ENCODE measurements around the gene UBQLN1. TPM values are rescaled to one million over a fixed set of nuclear protein-coding genes. Genes with fewer than 3 reads are reported as not detected.

Gene UBQLN1
- polyA plus RNA-seq, 1 experiment = 124 TPM

DNA sequence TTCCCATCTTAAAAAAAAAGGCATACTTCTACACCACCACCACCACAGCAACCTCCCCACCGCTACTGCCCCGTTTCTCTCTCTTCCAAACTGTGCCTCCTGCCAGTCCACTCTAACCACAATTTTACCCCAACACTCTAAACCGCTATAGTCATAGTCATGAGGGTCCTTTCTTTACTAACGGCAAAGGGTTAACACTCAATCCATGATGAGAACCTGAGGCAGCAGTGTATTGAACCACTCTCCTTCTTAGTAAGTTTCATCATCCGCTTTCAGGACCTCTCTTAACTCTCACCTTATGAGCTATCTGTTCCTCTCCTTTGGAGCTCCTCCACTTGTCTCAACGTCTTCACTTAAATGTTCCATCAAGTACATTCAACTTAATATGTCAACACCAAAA, 50.8 kb downstream of the UBQLN1 start:
- Histone ChIP-seq H3K27me3 (ENCODE audit: control insufficient read depth, insufficient read depth, low read length) (no peaks in the 10 kb centered on the region), H3K27ac (ENCODE audit: low read depth, low read length) (no peak overlapping the region), H3K9me3 (ENCODE audit: control insufficient read depth, insufficient read depth, low read length) (no peaks in the 10 kb centered on the region), H3K4me3 (ENCODE audit: low read depth, low read length) (no peak overlapping the region)
- no peak for DNase-seq (ENCODE audit: low read depth, low spot score)
- ChIA-PET POLR2A (no interaction called here), CTCF (no interaction called here)
- TF ChIP-seq, protein P1, sequence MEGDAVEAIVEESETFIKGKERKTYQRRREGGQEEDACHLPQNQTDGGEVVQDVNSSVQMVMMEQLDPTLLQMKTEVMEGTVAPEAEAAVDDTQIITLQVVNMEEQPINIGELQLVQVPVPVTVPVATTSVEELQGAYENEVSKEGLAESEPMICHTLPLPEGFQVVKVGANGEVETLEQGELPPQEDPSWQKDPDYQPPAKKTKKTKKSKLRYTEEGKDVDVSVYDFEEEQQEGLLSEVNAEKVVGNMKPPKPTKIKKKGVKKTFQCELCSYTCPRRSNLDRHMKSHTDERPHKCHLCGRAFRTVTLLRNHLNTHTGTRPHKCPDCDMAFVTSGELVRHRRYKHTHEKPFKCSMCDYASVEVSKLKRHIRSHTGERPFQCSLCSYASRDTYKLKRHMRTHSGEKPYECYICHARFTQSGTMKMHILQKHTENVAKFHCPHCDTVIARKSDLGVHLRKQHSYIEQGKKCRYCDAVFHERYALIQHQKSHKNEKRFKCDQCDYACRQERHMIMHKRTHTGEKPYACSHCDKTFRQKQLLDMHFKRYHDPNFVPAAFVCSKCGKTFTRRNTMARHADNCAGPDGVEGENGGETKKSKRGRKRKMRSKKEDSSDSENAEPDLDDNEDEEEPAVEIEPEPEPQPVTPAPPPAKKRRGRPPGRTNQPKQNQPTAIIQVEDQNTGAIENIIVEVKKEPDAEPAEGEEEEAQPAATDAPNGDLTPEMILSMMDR (IDR thresholded peaks at IDR 0.05; ENCODE audit: low read depth, low read length) = no peak

DNA sequence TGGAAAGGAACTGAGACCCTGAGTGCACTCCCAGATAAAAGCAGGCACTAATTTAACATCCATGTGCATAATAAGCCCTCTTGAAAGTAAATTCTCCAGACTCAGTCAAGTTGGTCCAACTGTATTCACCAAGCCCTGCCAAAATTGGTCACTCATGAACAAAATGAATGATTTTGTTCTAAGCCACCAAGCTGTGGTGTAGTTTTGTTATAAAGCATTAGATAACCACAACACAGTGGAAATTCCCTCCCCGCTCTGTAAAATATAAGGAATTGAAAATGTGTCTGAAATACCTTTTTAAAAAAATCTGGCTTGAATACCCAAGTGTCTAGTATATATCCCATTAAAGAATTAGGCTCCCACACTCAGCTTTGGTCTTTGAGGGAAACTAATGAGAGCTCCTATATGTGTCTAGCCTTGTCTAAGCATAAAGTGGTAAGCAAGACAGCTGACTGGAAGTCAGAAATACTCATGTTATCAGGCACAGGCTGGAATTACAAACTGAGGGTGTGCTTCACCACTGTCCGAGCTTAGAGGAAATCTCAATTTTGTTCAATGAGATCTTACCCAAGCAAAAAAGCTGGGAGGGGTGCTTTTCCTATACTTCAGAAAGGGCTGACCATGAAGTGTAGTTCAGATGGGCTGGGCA, 51.6 kb downstream of the UBQLN1 start:
- CTCF ChIA-PET = no interaction called here

DNA sequence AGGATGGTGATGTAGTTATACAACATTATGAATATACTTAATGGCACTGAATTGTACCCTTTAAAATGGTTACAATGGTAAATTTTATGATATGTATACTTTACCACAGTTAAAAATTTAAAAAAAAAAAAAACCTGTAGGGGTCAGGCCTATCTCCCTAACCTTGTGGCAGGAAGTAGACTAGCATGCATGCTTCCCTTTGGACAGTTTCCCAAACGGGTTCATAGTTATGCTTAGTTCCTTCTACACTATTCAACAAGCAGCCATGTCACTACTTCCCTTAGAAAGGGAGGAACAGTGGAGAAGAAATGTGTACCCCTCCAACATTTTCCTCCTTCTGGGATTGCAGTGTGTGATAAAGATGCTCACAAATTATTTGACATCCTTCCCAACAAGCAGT, 52.3 kb downstream of the UBQLN1 start:
- no peak for DNase-seq (ENCODE audit: low read depth, low spot score)
- no peak overlapping the region for H3K27ac ChIP-seq (ENCODE audit: low read depth, low read length)
- no peaks in the 10 kb centered on the region for H3K27me3 ChIP-seq (ENCODE audit: control insufficient read depth, insufficient read depth, low read length)
- ChIA-PET CTCF (no interaction called here), POLR2A (no interaction called here)
- no peaks in the 10 kb centered on the region for H3K9me3 ChIP-seq (ENCODE audit: control insufficient read depth, insufficient read depth, low read length)
- TF ChIP-seq, protein P1 (IDR thresholded peaks at IDR 0.05; ENCODE audit: low read depth, low read length) = no peak
- no peak overlapping the region for H3K4me3 ChIP-seq (ENCODE audit: low read depth, low read length)

More for the DNA sequence above, 51.6 kb downstream of the UBQLN1 start:
- POLR2A ChIA-PET = no interaction called here
- Histone ChIP-seq H3K27ac (ENCODE audit: low read depth, low read length) (no peak overlapping the region), H3K4me3 (ENCODE audit: low read depth, low read length) (no peak overlapping the region), H3K27me3 (ENCODE audit: control insufficient read depth, insufficient read depth, low read length) (no peaks in the 10 kb centered on the region), H3K9me3 (ENCODE audit: control insufficient read depth, insufficient read depth, low read length) (no peaks in the 10 kb centered on the region)
- no peak for DNase-seq (ENCODE audit: low read depth, low spot score)
- TF ChIP-seq, protein P1 (IDR thresholded peaks at IDR 0.05; ENCODE audit: low read depth, low read length) = no peak

DNA sequence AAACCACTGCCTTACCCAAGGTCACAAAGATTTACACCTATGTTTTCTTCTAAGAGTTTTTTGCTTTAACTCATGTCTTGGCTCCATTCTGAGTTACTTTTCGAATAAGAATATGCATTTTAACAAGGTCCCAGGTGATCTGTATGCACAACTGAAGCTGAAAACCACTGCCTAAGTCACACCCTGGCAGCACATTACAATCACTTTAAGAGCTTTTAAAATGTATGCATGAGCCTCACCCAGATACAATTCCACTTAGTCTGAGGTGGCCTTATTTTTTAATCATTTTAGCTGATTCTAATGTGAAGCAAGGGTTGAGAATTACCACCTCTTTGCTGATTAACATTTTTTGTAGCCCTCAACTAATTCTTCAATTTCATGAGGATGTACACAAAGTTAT, 55.3 kb downstream of the UBQLN1 start:
- Histone ChIP-seq H3K9me3 (ENCODE audit: control insufficient read depth, insufficient read depth, low read length) (no peaks in the 10 kb centered on the region), H3K27me3 (ENCODE audit: control insufficient read depth, insufficient read depth, low read length) (no peaks in the 10 kb centered on the region), H3K4me3 (ENCODE audit: low read depth, low read length) (no peak overlapping the region), H3K27ac (ENCODE audit: low read depth, low read length) (no peak overlapping the region)
- CTCF ChIA-PET = interaction anchor here (1.8 kb wide), 1 partner anchor 32 kb away, joined by 5 read pairs; no protein-coding TSS in a partner anchor
- TF ChIP-seq, protein P1 (IDR thresholded peaks at IDR 0.05; ENCODE audit: low read depth, low read length) = no peak
- POLR2A ChIA-PET = no interaction called here
- no peak for DNase-seq (ENCODE audit: low read depth, low spot score)

DNA sequence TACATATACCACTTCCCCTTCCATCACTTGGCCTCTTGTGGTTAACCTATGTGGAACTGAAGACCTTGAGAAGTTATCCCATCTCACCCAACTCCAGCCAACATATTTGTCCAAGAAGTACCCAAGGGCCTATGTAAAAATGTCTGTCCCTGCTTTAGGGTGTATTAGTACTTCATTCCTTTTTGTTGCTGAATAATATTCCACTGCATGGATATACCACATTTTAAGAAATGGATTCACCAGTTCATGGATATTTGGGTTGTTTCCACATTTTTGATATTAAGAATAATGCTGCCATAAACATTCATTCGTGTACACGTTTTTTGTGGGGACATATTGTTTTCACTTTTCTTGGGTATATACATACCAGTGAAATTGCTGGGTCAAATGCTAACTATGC, 56.2 kb downstream of the UBQLN1 start:
- no peak overlapping the region for H3K27ac ChIP-seq (ENCODE audit: low read depth, low read length)
- H3K9me3 ChIP-seq (ENCODE audit: control insufficient read depth, insufficient read depth, low read length) = no peaks in the 10 kb centered on the region
- ChIA-PET POLR2A (no interaction called here), CTCF (interaction anchor here (3.0 kb wide), 1 partner anchor 11 kb away, joined by 12 read pairs; no protein-coding TSS in a partner anchor)
- no peak for DNase-seq (ENCODE audit: low read depth, low spot score)
- TF ChIP-seq, protein P1 (IDR thresholded peaks at IDR 0.05; ENCODE audit: low read depth, low read length) = no peak
- H3K27me3 ChIP-seq (ENCODE audit: control insufficient read depth, insufficient read depth, low read length) = no peaks in the 10 kb centered on the region
- no peak overlapping the region for H3K4me3 ChIP-seq (ENCODE audit: low read depth, low read length)
